22Rv1 (cell line): Measurements from ENCODE around the gene DNTTIP2.

Experiments used
- CTCF ChIP-seq: fragments of 450-650 bp; IDR thresholded peaks from 2 replicates; pipeline ENCODE4 v1.5.1; 2017; ENCODE audit warnings: mild to moderate bottlenecking
- ZFX ChIP-seq: fragments of 450-650 bp; IDR thresholded peaks from 2 replicates; pipeline ENCODE4 v1.6.1; 2017; ENCODE audit warnings: antibody characterized with exemption, borderline replicate concordance

GRCh38 chr1:93917302-93917701 is 38.3 kb upstream of the DNTTIP2 start:
- TF ChIP-seq CTCF (no peak), ZFX (no peak)
